Measurements from ENCODE around the gene TP53I13. TPM values are rescaled to one million over a fixed set of nuclear protein-coding genes. Genes with fewer than 3 reads are reported as not detected.
A peak's percentile ranks its signal among the peaks of the same experiment; 100 is the strongest.

TP53I13 gene
- total and polyA plus RNA-seq, 2 of the 13 experiments (the other 11 are each of a cell fraction or from before 2014, with no cell fraction given): 16.9 to 25.7 TPM

- TF ChIP-seq AKNA (CRISPR knock-in tag; IDR thresholded peaks at IDR 0.05; ENCODE audit: borderline replicate concordance) (no peak), TERF1 (CRISPR knock-in tag; IDR thresholded peaks at IDR 0.05) (no peak), ZNF580 (CRISPR knock-in tag; IDR thresholded peaks at IDR 0.05; ENCODE audit: borderline replicate concordance, low read depth) (no peak), ZFP62 (CRISPR knock-in tag; IDR thresholded peaks at IDR 0.05) (no peak), THAP7 (CRISPR knock-in tag; IDR thresholded peaks at IDR 0.05) (no peak), ZNF530 (CRISPR knock-in tag; IDR thresholded peaks at IDR 0.05; ENCODE audit: low read depth) (no peak), YY1 (IDR thresholded peaks at IDR 0.05; ENCODE audit: insufficient read depth, insufficient replicate concordance, low read depth, low read length) (peak; percentile 24), ZBTB21 (CRISPR knock-in tag; IDR thresholded peaks at IDR 0.05) (no peak), PHF8 (CRISPR knock-in tag; IDR thresholded peaks at IDR 0.05) (peak; percentile 68), DMAP1 (CRISPR knock-in tag; IDR thresholded peaks at IDR 0.05) (no peak), ZNF720 (CRISPR knock-in tag; IDR thresholded peaks at IDR 0.05) (no peak), ZSCAN30 (CRISPR knock-in tag; IDR thresholded peaks at IDR 0.05) (no peak), ZUFSP (CRISPR knock-in tag; IDR thresholded peaks at IDR 0.05; ENCODE audit: borderline replicate concordance) (no peak), PRMT3 (CRISPR knock-in tag; IDR thresholded peaks at IDR 0.05; ENCODE audit: borderline replicate concordance, low read depth) (no peak), HIC2 (CRISPR knock-in tag; IDR thresholded peaks at IDR 0.05; ENCODE audit: low read depth) (no peak), MATR3 (CRISPR knock-in tag; IDR thresholded peaks at IDR 0.05) (no peak)
Measured at GRCh38 chr17:29589524-29590410, 21.3 kb downstream of the TP53I13 start, which contains the start of gene GIT1 (continued).

All from HepG2 (cell line).